Small intestine (tissue), 7 donors: ENCODE data around the gene TRPV4. TPM values are rescaled to one million over a fixed set of nuclear protein-coding genes. Genes with fewer than 3 reads are reported as not detected.

ENCODE experiments used
- DNase-seq, 2 donors: peaks; one replicate each; pipeline versions ENCODE4 v3.0.0 to v3.0.0-alpha.2; 2013
- FAIRE-seq: peaks from 2 replicates; lab custom pipeline; 2012; peaks lifted over from hg19 to GRCh38; lab: Jason Lieb, UNC
- H3K27ac ChIP-seq, 3 donors: one replicate each; pipeline ENCODE4 v1.5.1; 2013; ENCODE audit warnings: low read length in 2 of 3, mild to moderate bottlenecking in 2 of 3, control low read depth in 1 of 3, inconsistent platforms in 1 of 3, low read depth in 1 of 3, moderate library complexity in 1 of 3
- H3K27me3 ChIP-seq, 3 donors: one replicate each; pipeline ENCODE4 v1.6.1; 2013; ENCODE audit warnings: low read length in 3 of 3, inconsistent platforms in 1 of 3; ENCODE audit not compliant: control insufficient read depth in 3 of 3, insufficient read depth in 3 of 3
- H3K36me3 ChIP-seq, 3 donors: one replicate each; pipeline ENCODE4 v1.6.1; 2013; ENCODE audit warnings: low read length in 3 of 3, inconsistent platforms in 1 of 3, low read depth in 1 of 3, mild to moderate bottlenecking in 1 of 3, moderate library complexity in 1 of 3; ENCODE audit not compliant: control insufficient read depth in 3 of 3, insufficient read depth in 2 of 3
- H3K4me1 ChIP-seq, 3 donors: one replicate each; pipeline ENCODE4 v1.6.1; 2013; ENCODE audit warnings: low read length in 2 of 3, inconsistent platforms in 1 of 3, low read depth in 1 of 3, mild to moderate bottlenecking in 1 of 3, moderate library complexity in 1 of 3; ENCODE audit not compliant: control insufficient read depth in 3 of 3, insufficient read depth in 2 of 3
- H3K4me3 ChIP-seq, 3 donors: one replicate each; pipeline ENCODE4 v1.5.1; 2013; ENCODE audit warnings: low read length in 3 of 3, control low read depth in 1 of 3, inconsistent platforms in 1 of 3, low read depth in 1 of 3, mild to moderate bottlenecking in 1 of 3, moderate library complexity in 1 of 3
- H3K9me3 ChIP-seq, 2 donors: one replicate each; pipeline ENCODE4 v1.6.1; 2013; ENCODE audit warnings: low read depth in 1 of 2, low read length in 1 of 2; ENCODE audit not compliant: control insufficient read depth in 2 of 2, insufficient read depth in 1 of 2
- WGBS, 3 donors: extraction: QIAGEN DNeasy Blood & Tissue Kit; methylation state at CpG; one replicate each; pipeline ENCODE4 v1.1.7; 2013; 5-methylcytosine and 5-hydroxymethylcytosine counted together
- polyA plus RNA-seq, 4 donors: library from polyadenylated mRNA; stranded (reverse) in 3 of 4; unstranded in 1 of 4; fragments of 200-250 nt in 3 of 4; fragments of 120-200 nt in 1 of 4; gene quantifications; one replicate each; pipeline versions ENCODE4 v1.2.1 to v1.2.3, GENCODE V29; 2013
- donor health status: healthy with polysubstance abuse.
- donor health status: control.
- donor health status: control.
- donor health status: Bipolar disorder and iron deficiency.
- donor health status: healthy.

The TRPV4 gene
- polyA plus RNA-seq, 4 donors, result 0.39 to 2.2 TPM; not detected in 2

DNA sequence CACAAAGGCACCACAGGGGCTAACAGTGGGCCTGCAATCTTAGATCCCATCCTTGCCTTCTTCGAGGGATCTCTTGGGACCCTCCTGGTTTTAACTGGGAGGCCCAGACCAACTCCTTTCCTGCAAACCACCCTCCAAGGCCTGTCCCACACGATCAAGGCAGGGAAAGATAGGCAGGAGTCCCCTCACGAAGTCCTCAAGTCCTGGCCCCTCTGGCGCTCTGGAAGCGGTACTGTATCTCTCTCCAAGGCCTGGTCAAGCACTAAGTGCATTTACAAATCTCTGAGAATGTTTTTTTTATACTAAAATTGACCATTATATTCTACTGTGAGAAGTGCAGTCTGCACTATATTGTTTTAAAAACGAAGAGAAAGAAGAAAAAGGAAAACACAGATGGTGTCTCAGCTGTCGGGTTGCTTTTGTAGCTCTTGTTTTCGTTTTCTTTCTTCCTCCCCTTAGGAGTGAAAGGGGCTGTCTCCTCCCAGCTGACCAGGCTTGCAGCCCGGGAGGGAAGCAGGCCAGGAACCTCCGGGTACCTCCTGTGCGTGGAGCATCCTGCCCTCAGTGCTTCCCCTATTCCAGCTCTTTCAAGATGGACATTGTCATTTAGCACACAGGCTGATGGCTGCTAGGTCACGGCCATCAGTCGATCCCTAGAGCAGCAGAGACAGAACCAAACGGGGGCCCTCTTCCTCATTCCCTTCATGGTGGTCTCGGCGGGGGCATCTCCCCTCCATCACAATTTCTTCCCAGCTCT is 62.9 kb downstream of the TRPV4 start:
- 70 to 76% (median 76%) methylated on average over 16 of the region's 16 CpGs for WGBS, 3 donors
- Histone ChIP-seq H3K4me3 (no peak overlapping the region), H3K27me3 (no peaks in the 10 kb centered on the region), H3K9me3 (no peaks in the 10 kb centered on the region), H3K36me3 (peaks cover 0 to 37% (median 0%) of the 10 kb centered on the region in 3 donors), H3K4me1 (no peaks in the 10 kb centered on the region), H3K27ac (no peak overlapping the region)
- FAIRE-seq, result no peak
- no peak for DNase-seq

DNA sequence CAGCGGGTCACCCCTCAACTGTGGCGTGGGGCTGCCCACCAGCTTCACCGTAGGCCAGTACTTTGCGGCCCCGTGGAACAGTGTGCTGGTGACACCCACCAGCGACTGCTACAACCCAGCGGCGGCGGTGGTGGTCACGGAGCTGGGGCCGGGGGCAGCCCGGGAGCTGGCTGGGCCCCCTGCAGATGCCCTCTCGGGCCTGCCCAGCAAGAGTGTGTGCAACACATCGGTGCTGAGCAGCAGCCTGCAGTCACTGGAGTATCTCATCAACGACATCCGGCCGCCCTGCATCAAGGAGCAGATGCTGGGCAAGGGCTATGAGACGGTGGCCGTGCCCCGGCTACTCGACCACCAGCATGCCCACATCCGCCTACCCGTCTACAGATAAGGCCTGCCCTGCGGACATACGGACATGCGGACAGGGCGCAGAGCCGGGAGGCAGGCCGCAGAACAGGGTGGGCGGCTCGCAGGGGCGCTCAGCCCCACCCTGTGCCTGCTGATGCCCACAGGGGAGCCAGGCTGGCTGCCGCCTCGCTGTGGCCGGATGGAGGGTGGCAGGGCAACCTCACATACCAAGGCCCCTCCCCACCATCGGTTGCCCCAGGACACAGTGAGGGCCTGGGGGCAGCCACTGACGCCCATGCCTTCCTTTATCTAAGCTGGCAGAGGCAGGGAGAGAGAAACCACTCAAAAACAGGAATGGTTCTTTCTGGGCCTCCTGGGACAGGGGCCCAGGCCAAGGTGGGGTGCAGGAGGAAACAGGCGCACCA is 64.1 kb downstream of the TRPV4 start:
- DNase-seq (no peak), FAIRE-seq (no peak)
- Histone ChIP-seq H3K36me3 (peaks cover 0 to 37% (median 0%) of the 10 kb centered on the region in 3 donors), H3K27ac (no peak overlapping the region), H3K27me3 (no peaks in the 10 kb centered on the region), H3K4me1 (no peaks in the 10 kb centered on the region), H3K4me3 (no peak overlapping the region), H3K9me3 (no peaks in the 10 kb centered on the region)
- WGBS, 3 donors, result 92 to 97% (median 96%) methylated on average over 36 to 38 of the region's 38 CpGs

DNA sequence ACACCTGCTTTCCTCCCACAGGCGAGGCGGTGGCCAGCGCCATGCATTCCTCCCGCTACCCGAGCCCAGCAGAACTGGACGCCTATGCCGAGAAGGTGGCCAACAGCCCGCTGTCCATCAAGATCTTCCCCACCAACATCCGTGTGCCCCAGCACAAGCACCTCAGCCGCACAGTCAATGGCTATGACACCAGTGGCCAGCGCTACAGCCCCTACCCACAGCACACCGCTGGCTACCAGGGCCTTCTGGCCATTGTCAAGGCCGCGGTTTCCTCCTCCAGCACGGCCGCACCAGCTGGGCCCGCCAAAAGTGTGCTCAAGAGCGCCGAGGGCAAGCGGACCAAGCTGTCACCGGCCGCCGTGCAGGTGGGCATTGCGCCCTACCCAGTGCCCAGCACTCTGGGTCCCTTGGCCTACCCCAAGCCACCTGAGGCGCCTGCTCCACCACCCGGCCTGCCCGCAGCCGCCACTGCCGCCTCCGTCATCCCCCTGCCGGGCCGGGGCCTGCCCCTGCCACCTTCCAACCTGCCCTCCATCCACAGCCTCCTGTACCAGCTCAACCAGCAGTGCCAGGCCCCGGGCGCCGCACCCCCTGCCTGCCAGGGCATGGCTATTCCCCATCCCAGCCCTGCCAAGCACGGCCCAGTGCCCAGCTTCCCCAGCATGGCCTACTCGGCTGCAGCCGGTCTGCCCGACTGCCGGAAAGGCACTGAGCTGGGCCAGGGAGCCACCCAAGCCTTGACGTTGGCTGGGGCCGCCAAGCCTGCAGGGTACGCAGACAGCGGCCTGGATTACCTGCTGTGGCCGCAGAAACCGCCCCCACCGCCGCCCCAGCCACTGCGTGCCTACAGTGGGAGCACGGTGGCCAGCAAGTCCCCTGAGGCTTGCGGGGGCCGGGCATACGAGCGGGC is 65.0 kb downstream of the TRPV4 start:
- Histone ChIP-seq H3K27me3 (no peaks in the 10 kb centered on the region), H3K27ac (no peak overlapping the region), H3K4me3 (no peak overlapping the region), H3K4me1 (no peaks in the 10 kb centered on the region), H3K36me3 (peaks cover 0 to 37% (median 0%) of the 10 kb centered on the region in 3 donors), H3K9me3 (peaks cover 0 to 4% of the 10 kb centered on the region in 2 donors)
- DNase-seq (no peak), FAIRE-seq (no peak)
- 88 to 94% (median 94%) methylated on average over 45 to 54 of the region's 54 CpGs for WGBS, 3 donors

DNA sequence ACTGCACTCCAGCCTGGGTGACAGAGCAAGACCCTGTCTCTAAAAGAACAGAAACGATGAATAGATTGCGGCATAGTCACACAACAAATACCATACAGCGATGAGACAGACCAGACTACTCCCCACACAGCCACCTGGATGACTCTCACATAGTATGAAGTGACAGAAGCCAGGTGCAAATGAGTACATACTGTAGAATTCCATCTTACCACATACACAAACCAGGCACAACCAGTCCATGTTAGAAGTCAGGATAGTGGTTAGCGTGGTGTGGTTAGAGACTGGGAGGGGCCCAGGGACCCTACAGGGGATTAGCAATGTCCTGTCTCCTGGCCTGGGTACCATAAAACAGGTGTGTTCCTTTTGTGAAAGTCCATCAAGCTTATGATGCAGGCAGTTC is 65.7 kb downstream of the TRPV4 start:
- Histone ChIP-seq H3K36me3 (peaks cover 0 to 41% (median 0%) of the 10 kb centered on the region in 3 donors), H3K27ac (no peak overlapping the region), H3K27me3 (no peaks in the 10 kb centered on the region), H3K9me3 (peaks cover 0 to 9% of the 10 kb centered on the region in 2 donors), H3K4me3 (no peak overlapping the region), H3K4me1 (no peaks in the 10 kb centered on the region)
- WGBS, 3 donors, result 93 to 96% (median 93%) methylated on average over 4 of the region's 4 CpGs
- FAIRE-seq (no peak), DNase-seq (no peak)

DNA sequence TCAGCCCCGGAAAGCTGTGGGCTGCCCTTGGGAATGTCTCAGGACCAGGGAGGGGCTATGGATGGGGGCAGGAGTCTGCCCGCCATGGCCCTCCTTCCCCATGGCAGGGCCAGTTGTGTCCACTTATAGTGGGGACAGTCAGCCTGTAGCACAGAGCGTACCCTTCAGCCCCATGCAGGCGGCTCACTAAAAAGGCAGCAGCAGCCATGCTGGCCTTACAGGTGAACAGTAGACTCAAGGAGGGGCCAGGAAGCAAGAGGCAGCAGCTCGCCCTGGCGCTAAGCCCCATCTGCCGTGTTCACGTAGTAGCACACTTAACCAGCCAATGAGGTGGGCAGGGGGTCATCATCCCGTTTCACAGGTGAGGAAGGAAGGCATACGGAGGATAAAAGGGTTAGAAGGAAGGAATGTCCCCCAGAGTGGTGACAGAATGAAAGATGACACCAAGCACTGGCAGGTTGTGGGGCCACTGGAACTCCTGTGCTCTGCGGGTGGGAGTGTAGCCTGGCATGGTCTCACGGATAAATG is 66.9 kb downstream of the TRPV4 start:
- H3K27me3 ChIP-seq, result no peaks in the 10 kb centered on the region
- H3K4me1 ChIP-seq, result no peaks in the 10 kb centered on the region
- peaks cover 0 to 41% (median 0%) of the 10 kb centered on the region in 3 donors for H3K36me3 ChIP-seq
- no peak overlapping the region for H3K27ac ChIP-seq
- FAIRE-seq (no peak), DNase-seq (no peak)
- no peak overlapping the region for H3K4me3 ChIP-seq
- H3K9me3 ChIP-seq, result peaks cover 0 to 9% of the 10 kb centered on the region in 2 donors
- WGBS, 3 donors, result 89 to 95% (median 89%) methylated on average over 12 of the region's 12 CpGs

DNA sequence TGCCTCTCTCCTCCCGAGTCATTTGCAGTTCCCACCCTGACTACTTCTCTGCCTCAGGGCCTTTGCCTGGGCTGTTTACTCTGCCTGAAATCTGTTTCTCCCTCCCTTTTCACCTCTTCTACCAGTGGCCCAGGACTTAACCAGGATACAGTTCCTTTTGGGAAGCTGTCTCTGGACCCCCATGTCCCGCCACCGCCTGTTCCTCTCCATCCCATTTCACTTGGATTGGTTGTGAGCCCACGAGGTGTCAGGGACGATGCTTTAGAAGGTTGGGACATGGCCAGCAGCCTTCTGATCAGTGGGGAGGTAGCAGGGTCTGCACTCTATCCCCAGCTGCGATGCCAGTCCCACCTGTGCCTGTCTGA is 67.8 kb downstream of the TRPV4 start:
- DNase-seq (no peak), FAIRE-seq (no peak)
- Histone ChIP-seq H3K4me1 (no peaks in the 10 kb centered on the region), H3K9me3 (peaks cover 0 to 9% of the 10 kb centered on the region in 2 donors), H3K4me3 (no peak overlapping the region), H3K27me3 (no peaks in the 10 kb centered on the region), H3K36me3 (peaks cover 0 to 43% (median 0%) of the 10 kb centered on the region in 3 donors), H3K27ac (no peak overlapping the region)
- WGBS, 3 donors, result 91 to 94% (median 92%) methylated on average over 6 of the region's 6 CpGs

DNA sequence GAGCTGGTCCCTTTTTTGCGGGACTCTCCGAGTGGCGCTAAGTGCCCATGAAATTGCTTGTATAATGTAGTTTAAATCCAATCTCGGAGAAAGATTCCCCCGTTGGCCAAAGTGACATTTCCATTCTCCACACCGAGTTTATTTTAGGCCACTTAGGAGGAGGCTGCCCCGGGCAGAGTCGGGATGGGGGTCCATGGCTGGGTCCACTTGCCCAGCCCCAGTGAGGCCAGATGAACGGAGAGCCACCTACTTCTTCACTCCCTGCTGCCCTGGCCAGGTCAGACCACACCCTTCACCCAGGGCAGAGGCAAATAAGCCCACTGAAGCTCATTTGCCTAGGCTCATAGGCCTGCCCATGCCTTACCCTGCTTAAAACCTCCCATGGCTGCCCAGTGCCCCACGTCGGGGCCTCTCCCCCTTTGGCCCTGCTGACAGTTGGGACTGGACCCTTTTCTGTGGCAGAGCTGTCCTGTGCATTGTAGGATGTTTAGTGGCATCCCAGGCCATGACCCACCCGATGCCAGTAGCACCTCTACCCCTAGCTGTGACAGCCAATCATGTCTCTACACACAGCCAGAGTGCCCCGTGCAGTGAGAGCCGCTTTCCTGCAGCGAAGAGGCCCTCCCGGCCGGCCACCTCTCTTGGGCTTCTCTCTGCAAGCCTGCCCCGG is 68.3 kb downstream of the TRPV4 start:
- DNase-seq (no peak), FAIRE-seq (no peak)
- Histone ChIP-seq H3K27ac (no peak overlapping the region), H3K4me3 (no peak overlapping the region), H3K4me1 (no peaks in the 10 kb centered on the region), H3K27me3 (no peaks in the 10 kb centered on the region), H3K36me3 (peaks cover 0 to 42% (median 0%) of the 10 kb centered on the region in 3 donors), H3K9me3 (peaks cover 0 to 9% of the 10 kb centered on the region in 2 donors)
- 84 to 93% (median 90%) methylated on average over 18 of the region's 18 CpGs for WGBS, 3 donors
